ENCODE measurements around the gene SYNGR2. TPM values are rescaled to one million over a fixed set of nuclear protein-coding genes. Genes with fewer than 3 reads are reported as not detected.
A peak's percentile ranks its signal among the peaks of the same experiment; 100 is the strongest.

SYNGR2 gene
- total and polyA plus RNA-seq, 2 of the 8 experiments (the other 6 are each of a cell fraction or from before 2014, with no cell fraction given), result 50.0 to 139 TPM

- no peak overlapping the region for H3K4me2 ChIP-seq (ENCODE audit: insufficient read depth in 1 of 2, low read depth in 2 of 2, low read length in 2 of 2)
- peaks cover 0 to 17% (median 14%) of the 10 kb centered on the region in 4 experiments; a peak in 6 of 7 replicates for H3K4me1 ChIP-seq (replicated peaks in 1 of 4; ENCODE audit: control insufficient read depth in 3 of 4, insufficient read depth in 4 of 4, low read length in 3 of 4)
- H3K23me2 ChIP-seq (ENCODE audit: low read depth, low read length), result peaks cover 14% of the 10 kb centered on the region
- no peak overlapping the region for H2BK12ac ChIP-seq (ENCODE audit: low read depth, low read length)
- H2BK15ac ChIP-seq (ENCODE audit: low read length), result no peak overlapping the region
- no peak overlapping the region for H3K27ac ChIP-seq (ENCODE audit: low read depth, low read length)
- CTCF ChIA-PET (ENCODE audit: partially characterized antibody), result interaction anchor here (1.2 to 11.4 kb wide), 5 partner anchors 11 to 51 kb away, joined by 3 to 122 read pairs (median 7); no protein-coding TSS in a partner anchor
- H3K56ac ChIP-seq (replicated peaks; ENCODE audit: insufficient read length, low read depth, low read length), result no peak overlapping the region
- H3K9me3 ChIP-seq (ENCODE audit: insufficient read depth in 2 of 2, low read depth in 1 of 2, low read length in 1 of 2), result no peaks in the 10 kb centered on the region
- H3K27me3 ChIP-seq (replicated peaks in 1 of 4; ENCODE audit: control insufficient read depth in 3 of 4, extremely low read depth in 1 of 4, insufficient read depth in 3 of 4, low read length in 3 of 4), result no peaks in the 10 kb centered on the region
- no peaks in the 10 kb centered on the region for H3K79me2 ChIP-seq (ENCODE audit: control insufficient read depth in 1 of 2, insufficient read depth in 2 of 2, low read length in 2 of 2)
- no peak overlapping the region for H2BK5ac ChIP-seq (ENCODE audit: low read depth, low read length)
- H3K23ac ChIP-seq (ENCODE audit: insufficient read length), result no peak overlapping the region
- H4K8ac ChIP-seq (ENCODE audit: extremely low read depth, insufficient read depth, low read length), result peak overlapping the region; percentile 71; the same call in 1 of the 2 replicates
- 93% methylated on average over 37 of the region's 39 CpGs; no CpG with 5 or more reads in 1 of the 2 experiments for WGBS, 2 experiments (ENCODE audit: extremely low coverage in 1 of 2, insufficient coverage in 1 of 2, insufficient read length in 1 of 2, insufficient replicate concordance in 2 of 2, low coverage in 1 of 2, low lambda C conversion rate in 2 of 2, missing lambda C conversion rate in 1 of 2)
- H4K91ac ChIP-seq (replicated peaks; ENCODE audit: insufficient read length, low read length), result no peak overlapping the region
- H3K9ac ChIP-seq (replicated peaks in 1 of 4; ENCODE audit: extremely low read depth in 1 of 4, low read depth in 3 of 4, low read length in 3 of 4), result no peak overlapping the region
- no peak for FAIRE-seq
- H2AFZ ChIP-seq (ENCODE audit: low read length), result no peak overlapping the region
- H2BK120ac ChIP-seq (replicated peaks; ENCODE audit: low read depth, low read length), result no peak overlapping the region
- no peak overlapping the region for H3K4ac ChIP-seq (replicated peaks; ENCODE audit: insufficient read length, low read depth, low read length)
- no peak overlapping the region for H2AK5ac ChIP-seq (ENCODE audit: low read depth, low read length)
- no peak overlapping the region for H3K4me3 ChIP-seq (ENCODE audit: extremely low read depth in 1 of 4, insufficient read depth in 2 of 4, low read depth in 3 of 4, low read length in 4 of 4)
- POLR2A ChIA-PET (ENCODE audit: partially characterized antibody), result interaction anchor here (0.9 to 2.3 kb wide), 5 partner anchors 10 to 62 kb away, joined by 3 to 6 read pairs (median 4); partner anchors contain the start of genes AFMID and TK1
- H3K14ac ChIP-seq (ENCODE audit: insufficient read length), result no peak overlapping the region
- H3K79me1 ChIP-seq (ENCODE audit: low read depth, low read length), result peaks cover 3% of the 10 kb centered on the region
- H3K18ac ChIP-seq (ENCODE audit: extremely low read depth, low read length), result no peak overlapping the region
- H4K5ac ChIP-seq (ENCODE audit: insufficient read length, low read depth, low read length), result no peak overlapping the region
- no peak overlapping the region for H2BK20ac ChIP-seq (ENCODE audit: low read length)
- no peak for DNase-seq (ENCODE audit: low read depth in 1 of 2, low spot score in 2 of 2)
- peaks cover 2 to 32% (median 12%) of the 10 kb centered on the region in 4 experiments; a peak in 5 of 8 replicates for H3K36me3 ChIP-seq (ENCODE audit: control insufficient read depth in 2 of 4, insufficient read depth in 4 of 4, low read length in 3 of 4)
- H4K20me1 ChIP-seq (replicated peaks in 1 of 2; ENCODE audit: control insufficient read depth in 1 of 2, insufficient read depth in 2 of 2, low read length in 2 of 2), result peaks cover 4 to 19% of the 10 kb centered on the region in 2 experiments
- TF ChIP-seq KDM4A (IDR thresholded peaks at IDR 0.05; ENCODE audit: low read depth, low read length, severe bottlenecking) (no peak), FOSL1 (IDR thresholded peaks at IDR 0.05; ENCODE audit: insufficient read depth, low read depth, low read length) (no peak), BCL11A (IDR thresholded peaks at IDR 0.05; ENCODE audit: low read depth in 2 of 2, low read length in 2 of 2) (no peak), POLR2AphosphoS5 (IDR thresholded peaks at IDR 0.05; ENCODE audit: low read depth, low read length) (no peak), POLR2A (IDR thresholded peaks at IDR 0.05; ENCODE audit: control extremely low read depth in 1 of 2, low read depth in 2 of 2, low read length in 2 of 2) (no peak), YY1 (IDR thresholded peaks at IDR 0.05; ENCODE audit: low read depth, low read length) (no peak), RAD21 (IDR thresholded peaks at IDR 0.05 in 1 of 2, conservative IDR thresholded peaks at IDR 0.05 in 1 of 2; ENCODE audit: low read depth in 2 of 2, low read length in 2 of 2) (no peak), CHD2 (IDR thresholded peaks at IDR 0.05; ENCODE audit: low read length) (no peak), SRF (IDR thresholded peaks at IDR 0.05; ENCODE audit: low read depth, low read length) (no peak), RXRA (IDR thresholded peaks at IDR 0.05; ENCODE audit: insufficient read depth, low read depth, low read length) (no peak), TAF7 (optimal IDR thresholded peaks at IDR 0.05; ENCODE audit: borderline replicate concordance, low read depth, low read length) (no peak), CBX5 (IDR thresholded peaks at IDR 0.05; ENCODE audit: low read depth, low read length) (no peak)
Observed at GRCh38 chr17:78125138-78125913, 43.1 kb upstream of the SYNGR2 start.

Data from H1 (cell line).